SK-N-SH (cell line): Measurements from ENCODE around the gene ANKMY1. TPM values are rescaled to one million over a fixed set of nuclear protein-coding genes. Genes with fewer than 3 reads are reported as not detected.
A peak's percentile ranks its signal among the peaks of the same experiment; 100 is the strongest.

ENCODE experiments used
- CTCF ChIA-PET: fragments of 300-600, 350-600 bp; formaldehyde crosslinking; extraction: SDS; loops from one replicate; lab custom pipeline; 2021; lab: Yijun Ruan, JAX
- POLR2A ChIA-PET: fragments of 350-600 bp; sonication (Branson Sonifier 250); formaldehyde crosslinking; extraction: SDS; loops from one replicate; lab custom pipeline; 2020; ENCODE audit warnings: antibody characterized with exemption, inconsistent platforms; lab: Yijun Ruan, JAX
- DNase-seq: peaks from one replicate; pipeline ENCODE4 v3.0.0; 2012
- H2AFZ ChIP-seq: fragments of 200-600 bp; sonication (generic); 2 replicates; pipeline ENCODE4 v1.8.1; 2016; ENCODE audit warnings: antibody characterized with exemption, mild to moderate bottlenecking, low read depth
- H3F3A ChIP-seq: fragments of 200-600 bp; sonication (generic); replicated peaks from 2 replicates; pipeline ENCODE3; 2016; ENCODE audit warnings: antibody characterized with exemption, mild to moderate bottlenecking; ENCODE audit not compliant: insufficient read depth
- H3K27ac ChIP-seq, 2 experiments: fragments of 200-500 bp in 1 of 2; fragments of 200-600 bp in 1 of 2; sonication (Bioruptor generic) in 1 of 2; sonication (generic), shearing (Covaris generic) in 1 of 2; 2 replicates each; pipeline versions ENCODE4 v1.5.1 to v1.6.1; 2014 to 2016; ENCODE audit warnings: low read depth in 2 of 2, inconsistent platforms in 1 of 2, low read length in 1 of 2, mild to moderate bottlenecking in 1 of 2, mixed read lengths in 1 of 2
- H3K27me3 ChIP-seq: fragments of 200-600 bp; sonication (generic), shearing (Covaris generic); 2 replicates; pipeline ENCODE4 v1.6.1; 2016; ENCODE audit warnings: mixed run types; ENCODE audit not compliant: insufficient read depth
- H3K36me3 ChIP-seq, 2 experiments: fragments of 200-500 bp in 1 of 2; fragments of 200-600 bp in 1 of 2; sonication (Bioruptor generic) in 1 of 2; sonication (generic) in 1 of 2; replicated peaks in 1 of 2; 2 replicates each; pipeline versions ENCODE3 to v1.5.1; 2014 to 2016; ENCODE audit warnings: low read length in 1 of 2, mild to moderate bottlenecking in 1 of 2; ENCODE audit not compliant: insufficient read depth in 2 of 2, control insufficient read depth in 1 of 2
- H3K4me1 ChIP-seq, 2 experiments: fragments of 200-500 bp in 1 of 2; fragments of 200-600 bp in 1 of 2; sonication (Bioruptor generic) in 1 of 2; sonication (generic), shearing (Covaris generic) in 1 of 2; 2 replicates each; pipeline versions ENCODE4 v1.5.1 to v1.6.1; 2014 to 2016; ENCODE audit warnings: low read depth in 1 of 2, low read length in 1 of 2, mixed run types in 1 of 2; ENCODE audit not compliant: insufficient read depth in 2 of 2, control insufficient read depth in 1 of 2
- H3K4me2 ChIP-seq: fragments of 200-600 bp; sonication (generic), shearing (Covaris generic); 2 replicates; pipeline ENCODE4 v1.6.1; 2017; ENCODE audit warnings: mixed run types
- H3K4me3 ChIP-seq, 2 experiments: fragments of 200-500 bp in 1 of 2; fragments of 200-600 bp in 1 of 2; sonication (Bioruptor generic) in 1 of 2; sonication (generic), shearing (Covaris generic) in 1 of 2; 2 replicates each; pipeline versions ENCODE4 v1.5.1 to v1.8.1; 2014 to 2016; ENCODE audit warnings: low read depth in 2 of 2, inconsistent platforms in 1 of 2, low read length in 1 of 2, mild to moderate bottlenecking in 1 of 2, mixed read lengths in 1 of 2, moderate library complexity in 1 of 2
- H3K79me2 ChIP-seq: fragments of 200-600 bp; sonication (generic); 2 replicates; pipeline ENCODE4 v1.8.1; 2017; ENCODE audit warnings: mild to moderate bottlenecking; ENCODE audit not compliant: insufficient read depth
- H3K9ac ChIP-seq: fragments of 200-600 bp; sonication (generic); 2 replicates; pipeline ENCODE4 v1.6.1; 2017; ENCODE audit warnings: mixed run types
- H3K9me2 ChIP-seq: fragments of 200-600 bp; sonication (generic); 2 replicates; pipeline ENCODE4 v1.6.1; 2017; ENCODE audit warnings: mixed run types
- H3K9me3 ChIP-seq: fragments of 200-600 bp; sonication (generic); 2 replicates; pipeline ENCODE4 v1.6.1; 2017; ENCODE audit warnings: mixed run types, mild to moderate bottlenecking, moderate library complexity
- H4K20me1 ChIP-seq: fragments of 200-600 bp; sonication (generic); 2 replicates; pipeline ENCODE4 v1.6.1; 2017; ENCODE audit warnings: mild to moderate bottlenecking, mixed run types; ENCODE audit not compliant: insufficient read depth
- CTCF ChIP-seq: fragments of 200-600 bp; sonication (generic); IDR thresholded peaks from 2 replicates; pipeline ENCODE4 v1.6.1; 2017; ENCODE audit warnings: antibody characterized with exemption, mild to moderate bottlenecking, moderate library complexity
- EP300 ChIP-seq, 2 experiments: IDR thresholded peaks; 2 replicates each; pipeline versions ENCODE4 v1.4.0 to v1.6.1; 2012; ENCODE audit warnings: borderline replicate concordance in 1 of 2, low read depth in 1 of 2, low read length in 1 of 2
- GABPA ChIP-seq: IDR thresholded peaks from 2 replicates; pipeline ENCODE4 v1.4.0; 2012; ENCODE audit warnings: low read depth, mild to moderate bottlenecking
- IRF3 ChIP-seq: fragments of 150-350 bp; IDR thresholded peaks from 2 replicates; pipeline ENCODE4 v1.6.1; 2016; ENCODE audit warnings: mild to moderate bottlenecking, low read depth, low read length
- MAX ChIP-seq: IDR thresholded peaks from 2 replicates; pipeline ENCODE4 v1.4.0; 2012; ENCODE audit warnings: low read depth
- NFIC ChIP-seq: IDR thresholded peaks from 2 replicates; pipeline ENCODE4 v1.4.0; 2012; ENCODE audit warnings: borderline replicate concordance
- NRF1 ChIP-seq: IDR thresholded peaks from 2 replicates; pipeline ENCODE4 v1.6.1; 2012; ENCODE audit warnings: low read depth, mild to moderate bottlenecking, low read length
- SMC3 ChIP-seq: IDR thresholded peaks from 2 replicates; pipeline ENCODE4 v1.6.1; 2012; ENCODE audit warnings: low read depth, low read length, improper control_type of control experiment
- TCF12 ChIP-seq: IDR thresholded peaks from 2 replicates; pipeline ENCODE4 v1.4.0; 2012
- USF1 ChIP-seq: IDR thresholded peaks from 2 replicates; pipeline ENCODE4 v1.4.0; 2012; ENCODE audit warnings: low read depth, borderline replicate concordance
- YY1 ChIP-seq: IDR thresholded peaks from 2 replicates; pipeline ENCODE4 v1.4.0; 2012; ENCODE audit warnings: low read depth, mild to moderate bottlenecking
- WGBS: methylation state at CpG from one replicate; pipeline ENCODE4 v1.1.6; 2017; ENCODE audit warnings: low lambda C conversion rate; 5-methylcytosine and 5-hydroxymethylcytosine counted together
- polyA plus RNA-seq, 3 experiments: library from polyadenylated mRNA; depleted of rRNA; stranded (reverse); fragments of >200 nt; gene quantifications; 2 replicates each; pipeline ENCODE4 v1.2.3, GENCODE V29; 2012

Gene ANKMY1
- polyA plus RNA-seq, 1 of the 3 experiments (the other 2 are of a cell fraction) = 12.1 TPM

- TF ChIP-seq IRF3 = no peak
- TF ChIP-seq NFIC = no peak
Observed at GRCh38 chr2:240558236-240558761, 511 bp upstream of the ANKMY1 start (continued).

GRCh38 chr2:240557101-240557751 lies 562 bp downstream of the ANKMY1 start:
- H3K4me1 ChIP-seq = peaks cover 16 to 29% of the 10 kb centered on the region in 2 experiments
- no peak overlapping the region for H3K27ac ChIP-seq
- H3F3A ChIP-seq = peaks cover 15% of the 10 kb centered on the region
- H3K79me2 ChIP-seq = peaks cover 56% of the 10 kb centered on the region; the same call in 1 of the 2 replicates
- TF ChIP-seq USF1 (peak; percentile 35; the same call in 1 of the 2 replicates), YY1 (no peak), MAX (peak; percentile 49; the same call in 1 of the 2 replicates)
- 65% methylated on average over 16 of the region's 51 CpGs for WGBS
- peak overlapping the region; percentile 74 for H3K4me2 ChIP-seq
- peaks cover 13% of the 10 kb centered on the region; the same call in 1 of the 2 replicates for H4K20me1 ChIP-seq
- H3K27me3 ChIP-seq = no peaks in the 10 kb centered on the region
- no peak for DNase-seq
- H3K4me3 ChIP-seq = peak overlapping the region; percentile 38 to 51
- no peaks in the 10 kb centered on the region for H3K9me2 ChIP-seq
- peaks cover 6 to 10% of the 10 kb centered on the region in 2 experiments for H3K36me3 ChIP-seq
- ChIA-PET POLR2A (interaction anchor here (1.0 kb wide), 1 partner anchor 9 kb away, joined by 3 read pairs; no protein-coding TSS in a partner anchor), CTCF (interaction anchor here (1.4 to 2.0 kb wide), 3 partner anchors 31 to 70 kb away, joined by 3 to 5 read pairs (median 4); no protein-coding TSS in a partner anchor)
- H3K9me3 ChIP-seq = no peaks in the 10 kb centered on the region
- H2AFZ ChIP-seq = no peak overlapping the region
- 0 out of 2 replicates have a peak overlapping the region, but pooled peaks have one; percentile 25 for H3K9ac ChIP-seq

- H3K27me3 ChIP-seq = no peaks in the 10 kb centered on the region
- no peak overlapping the region for H3K9ac ChIP-seq
- peaks cover 10 to 14% of the 10 kb centered on the region in 2 experiments for H3K36me3 ChIP-seq
- WGBS = 68% methylated on average over 9 of the region's 9 CpGs
- peaks cover 9% of the 10 kb centered on the region for H3F3A ChIP-seq
- H3K4me1 ChIP-seq = peaks cover 12 to 27% of the 10 kb centered on the region in 2 experiments; a peak in 3 of 4 replicates
- H3K79me2 ChIP-seq = peaks cover 55% of the 10 kb centered on the region; the same call in 1 of the 2 replicates
- no peaks in the 10 kb centered on the region for H3K9me2 ChIP-seq
- TF ChIP-seq SMC3 (no peak), NRF1 (no peak), IRF3 (no peak), EP300 (IDR thresholded peaks at IDR 0.05; ENCODE audit: borderline replicate concordance in 1 of 2, low read depth in 1 of 2, low read length in 1 of 2) (no peak), GABPA (no peak), TCF12 (no peak), CTCF (peak; percentile 47; the same call in 1 of the 2 replicates)
- TF ChIP-seq, all 33 proteins: peak for 1
- H3K27ac ChIP-seq = no peak overlapping the region
- POLR2A ChIA-PET = interaction anchor here (1.0 kb wide), 1 partner anchor 9 kb away, joined by 3 read pairs; no protein-coding TSS in a partner anchor
- H3K9me3 ChIP-seq = no peaks in the 10 kb centered on the region
- peaks cover 13% of the 10 kb centered on the region; the same call in 1 of the 2 replicates for H4K20me1 ChIP-seq
- CTCF ChIA-PET = interaction anchor here (1.4 to 2.0 kb wide), 3 partner anchors 32 to 69 kb away, joined by 3 to 5 read pairs (median 4); no protein-coding TSS in a partner anchor
- no peak overlapping the region; the same call in 1 of the 2 replicates for H3K4me2 ChIP-seq
- H2AFZ ChIP-seq = no peak overlapping the region
- DNase-seq = peak; percentile 70
- peak overlapping the region in 1 of 2 experiments; percentile 51; a peak in 1 of 4 replicates for H3K4me3 ChIP-seq
Observed at GRCh38 chr2:240556553-240557100, 1.2 kb downstream of the ANKMY1 start.
